CD4-positive, alpha-beta T cell treated with Interleukin-10 for 1 hour (primary cell): Measurements from ENCODE around the gene LARGE1.

Experiments
- DNase-seq: peaks from one replicate; pipeline ENCODE4 v3.0.0-alpha.2; 2020

The LARGE1 gene

DNA sequence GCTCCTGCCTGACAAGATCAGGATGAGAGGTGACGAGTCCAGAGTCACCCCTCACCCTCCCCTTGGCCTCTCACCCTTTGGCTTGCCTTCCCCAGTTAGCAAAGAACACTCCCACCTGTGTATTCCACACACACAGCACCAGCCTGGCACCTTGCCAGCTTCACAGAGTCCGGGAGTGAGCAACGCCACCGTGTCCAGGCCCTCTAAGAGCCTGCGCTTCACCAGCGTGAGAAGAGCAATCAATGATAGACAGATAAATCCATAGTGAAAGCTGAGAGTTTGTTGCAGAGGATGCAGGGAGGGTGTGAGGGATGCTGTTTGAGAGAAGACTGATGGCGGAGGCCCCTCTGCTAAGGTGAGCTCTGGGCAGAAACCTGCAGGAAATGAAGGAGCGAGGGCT lies 404.5 kb downstream of the LARGE1 start:
- no peak for DNase-seq

DNA sequence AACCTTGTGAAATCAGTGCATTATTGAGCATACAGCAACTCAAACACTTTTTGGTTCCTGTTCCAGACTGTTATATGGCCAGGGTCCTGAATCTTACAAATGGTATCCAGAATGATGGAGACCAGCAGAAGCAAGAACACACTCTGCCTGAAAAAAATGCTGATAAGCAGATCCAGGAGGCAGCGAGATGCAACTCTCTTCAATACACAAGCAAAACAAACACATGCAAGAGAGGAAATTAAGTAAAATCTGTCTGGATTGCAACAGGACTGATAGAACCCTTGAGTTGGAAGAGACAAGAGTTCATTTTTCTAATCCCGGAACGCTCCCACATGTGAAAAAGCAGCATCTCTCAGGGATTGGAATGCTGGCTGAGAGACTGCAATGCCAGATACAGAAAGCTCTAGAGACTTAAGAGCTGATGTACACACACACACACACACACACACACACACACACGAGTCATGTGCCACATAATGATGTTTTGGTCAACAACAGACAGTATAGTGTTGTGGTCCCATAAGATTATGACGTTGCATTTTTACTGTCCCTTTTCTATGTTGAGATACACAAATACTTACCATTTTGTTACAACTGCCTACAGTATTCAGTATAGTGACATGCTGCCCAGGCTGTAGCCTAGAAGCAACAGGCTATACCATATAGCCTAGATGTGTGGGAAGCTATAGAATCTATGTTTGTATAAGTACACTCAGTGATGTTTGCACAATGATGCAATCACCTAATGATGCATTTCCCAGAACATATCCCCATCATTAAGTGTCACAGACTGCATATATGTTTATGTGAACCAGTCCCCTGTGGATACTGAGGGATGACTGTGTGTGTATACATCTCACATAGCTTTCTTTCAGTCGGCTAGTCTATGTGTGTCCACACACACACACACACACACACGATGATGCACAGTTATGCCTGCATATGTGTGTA lies 406.6 kb downstream of the LARGE1 start:
- no peak for DNase-seq

DNA sequence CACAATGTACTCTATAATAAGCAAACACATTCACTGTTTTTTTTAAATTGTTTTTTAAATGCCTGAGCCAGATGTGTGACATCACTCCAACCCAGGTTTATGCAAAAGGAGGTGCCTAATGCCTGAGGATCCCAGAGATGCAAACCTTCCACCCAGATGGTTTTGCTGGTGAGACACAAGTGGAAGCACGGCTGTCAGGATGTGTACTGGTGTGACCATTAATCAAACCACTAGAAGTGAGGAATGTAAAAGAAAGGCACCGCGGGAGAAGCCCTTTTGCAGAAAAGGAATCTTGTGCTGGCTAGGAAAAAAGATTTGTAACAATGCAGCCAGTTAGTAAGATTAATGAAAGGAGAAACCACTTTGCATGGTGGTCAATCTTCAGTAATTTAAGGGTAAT lies 407.4 kb downstream of the LARGE1 start:
- DNase-seq: no peak

DNA sequence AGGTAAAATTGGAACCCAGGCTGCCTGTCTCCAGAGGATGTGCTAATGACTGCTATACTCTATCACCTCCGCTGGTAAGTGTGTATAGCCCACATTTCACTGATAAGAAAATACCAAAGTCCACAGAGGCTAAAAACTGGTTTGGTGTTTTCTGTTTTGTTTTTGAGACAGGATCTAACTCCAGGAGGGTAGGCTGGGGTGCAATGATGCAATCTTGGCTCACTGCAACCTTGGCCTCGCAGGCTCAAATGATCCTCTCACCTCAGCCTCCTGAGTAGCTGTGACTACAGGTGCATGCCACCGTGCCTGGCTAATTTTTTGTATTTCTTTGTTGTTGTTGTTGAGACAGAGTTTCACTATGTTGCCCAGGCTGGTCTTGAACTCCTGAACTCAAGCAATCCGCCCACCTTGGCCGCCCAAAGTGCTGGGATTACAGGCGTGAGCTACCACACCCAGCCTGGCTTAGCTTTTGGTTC lies 409.8 kb downstream of the LARGE1 start:
- DNase-seq: no peak

DNA sequence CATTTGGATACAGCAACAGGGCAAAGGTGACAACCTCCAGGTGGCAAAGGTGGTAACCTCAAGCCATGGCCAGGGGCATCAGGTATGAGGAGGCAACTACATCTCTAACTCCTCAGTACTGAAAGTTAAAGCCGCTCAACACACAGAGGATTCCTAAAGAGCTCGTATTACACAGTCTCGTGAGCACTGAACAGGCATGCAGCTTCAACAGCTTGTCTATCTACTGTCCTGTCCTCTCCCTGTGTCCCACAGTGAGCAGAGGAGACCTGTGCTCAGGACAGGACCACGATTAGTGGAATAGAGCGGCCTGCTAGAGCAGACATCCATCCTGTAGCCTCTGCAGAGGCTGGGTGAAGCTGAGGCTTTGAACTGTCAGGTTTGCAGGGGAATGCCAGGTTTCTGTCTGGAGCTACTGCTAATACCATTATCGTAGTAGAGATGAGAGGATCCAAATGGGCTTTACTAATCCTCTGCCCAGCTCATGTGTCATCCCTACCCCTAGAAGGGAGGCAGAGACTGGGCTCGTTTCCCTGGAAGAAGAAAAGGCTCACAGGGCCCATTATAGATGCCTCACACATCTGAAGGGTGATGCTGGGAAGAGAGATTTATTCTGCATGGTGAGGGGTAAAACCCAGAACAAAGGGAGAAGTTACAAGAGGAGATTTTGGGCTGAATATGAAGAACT lies 415.2 kb downstream of the LARGE1 start:
- DNase-seq: no peak

DNA sequence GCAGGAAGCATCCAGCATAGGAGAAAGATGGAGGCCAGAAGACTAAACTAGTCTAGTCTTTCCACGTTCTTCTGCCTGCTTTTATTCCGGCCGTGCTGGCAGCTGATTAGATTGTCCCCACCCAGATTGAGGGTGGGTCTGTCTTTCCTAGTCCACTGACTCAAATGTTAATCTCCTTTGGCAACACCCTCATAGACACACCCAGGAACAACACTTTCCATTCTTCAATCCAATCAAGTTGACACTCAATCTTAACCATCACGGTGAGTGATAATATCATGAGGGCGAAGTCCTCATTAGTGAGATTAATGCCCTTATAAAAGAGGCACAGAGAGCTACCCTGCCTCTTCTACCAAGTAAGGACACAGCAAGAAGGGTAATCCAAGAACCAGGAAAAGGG lies 424.2 kb downstream of the LARGE1 start:
- DNase-seq: no peak

DNA sequence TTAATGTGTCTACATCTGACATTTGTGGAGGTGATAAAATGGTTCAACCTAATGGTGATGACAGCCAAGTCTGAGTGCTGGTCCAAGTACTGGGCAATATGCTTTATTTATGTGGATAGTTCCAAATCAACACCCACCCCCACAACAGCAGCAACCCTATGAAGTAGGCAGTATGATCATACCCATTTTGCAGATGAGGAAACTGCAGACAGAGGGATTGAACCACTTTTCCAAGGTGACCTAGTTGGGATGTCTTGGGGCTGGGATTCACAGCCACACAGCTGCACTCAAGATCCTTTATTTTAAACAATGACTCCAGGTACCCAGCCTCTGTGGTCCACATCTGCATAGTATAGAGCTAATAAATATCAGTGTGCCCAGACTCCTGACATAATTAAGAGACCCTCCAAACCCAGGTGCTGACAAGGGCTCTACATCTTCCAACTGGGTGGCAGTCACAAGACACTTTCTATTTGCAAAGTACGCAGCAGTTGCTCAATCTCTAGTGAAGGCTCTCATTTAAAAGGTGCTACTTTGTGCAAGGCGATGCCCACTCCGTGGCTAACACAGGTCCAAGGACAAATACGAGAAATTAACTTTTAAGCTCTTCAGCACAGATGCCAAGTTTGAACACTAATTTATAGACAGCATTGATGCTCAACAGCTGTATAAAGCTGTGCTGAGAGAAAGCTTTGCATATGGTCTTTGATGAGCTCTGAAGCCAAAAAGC lies 426.6 kb downstream of the LARGE1 start:
- DNase-seq: no peak

DNA sequence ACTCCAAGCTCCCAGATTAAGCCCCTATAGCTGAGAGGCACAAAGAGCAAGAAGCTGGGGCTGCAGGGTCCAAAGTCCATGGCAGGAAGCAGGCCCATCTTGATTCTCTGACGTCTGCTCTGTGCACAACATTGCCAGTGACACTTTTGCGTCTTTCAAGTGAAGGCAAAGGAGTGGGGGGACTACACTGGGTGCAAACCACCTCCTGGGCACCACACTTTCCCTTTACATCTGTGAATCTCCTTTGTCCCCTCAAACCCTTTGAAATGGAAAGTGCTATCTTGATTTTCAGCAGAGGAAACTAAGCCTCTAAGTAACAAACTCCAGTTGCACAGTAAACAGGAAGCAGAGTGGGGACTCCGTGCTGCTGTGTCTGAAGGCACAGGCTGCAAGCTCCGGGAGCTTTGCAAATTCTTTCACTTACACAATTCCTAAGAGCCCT lies 428.0 kb downstream of the LARGE1 start:
- DNase-seq: no peak

DNA sequence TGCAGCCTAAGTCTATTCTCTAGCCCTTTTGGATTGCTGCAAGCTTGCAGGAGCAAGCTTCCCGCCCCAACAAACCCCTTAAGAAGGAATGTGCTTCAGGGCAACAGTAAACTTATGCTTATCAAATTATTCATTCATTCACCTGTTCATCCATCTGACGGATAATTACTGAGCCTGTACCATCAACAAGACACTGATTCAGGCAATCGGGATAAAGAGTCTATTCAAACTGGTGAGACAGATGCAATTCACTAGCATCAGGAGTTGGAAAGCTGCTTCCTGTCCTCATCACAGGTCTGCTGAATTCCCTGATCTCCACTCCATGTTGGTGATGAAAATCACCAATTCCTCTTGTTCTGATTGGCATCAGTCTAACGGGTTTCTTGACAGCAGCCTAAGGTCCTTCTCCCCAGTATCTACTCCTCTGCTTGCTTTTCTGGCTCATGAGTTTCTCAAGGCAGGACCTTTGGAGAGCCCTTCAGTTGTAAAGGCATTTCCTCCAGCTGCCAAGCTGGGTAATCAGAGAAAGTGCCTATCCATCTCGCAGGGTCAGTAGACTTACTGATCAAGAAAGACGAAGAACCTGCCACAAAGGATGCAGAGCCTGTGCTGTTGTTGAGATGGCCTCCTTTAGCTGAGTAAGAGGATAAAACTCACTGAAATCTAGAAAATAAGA lies 433.1 kb downstream of the LARGE1 start:
- DNase-seq: no peak

DNA sequence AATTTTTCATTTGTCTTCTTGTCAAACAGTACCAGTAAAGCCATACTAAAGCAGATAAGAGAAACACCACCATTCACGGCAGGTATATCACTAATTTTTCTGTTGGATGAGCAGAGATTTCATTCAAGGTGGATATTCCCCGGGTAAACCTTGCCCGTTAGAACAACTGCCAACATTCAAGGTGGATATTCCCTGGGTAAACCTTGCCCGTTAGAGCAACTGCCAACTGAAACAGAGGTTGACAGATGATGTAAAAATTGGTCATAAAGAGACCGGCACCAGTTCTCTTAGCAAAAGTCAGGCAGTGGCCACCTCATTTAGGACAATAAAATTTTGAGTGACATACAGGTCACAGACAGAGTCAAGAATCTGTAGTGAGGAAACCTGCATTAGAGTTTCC lies 438.7 kb downstream of the LARGE1 start:
- DNase-seq: no peak

DNA sequence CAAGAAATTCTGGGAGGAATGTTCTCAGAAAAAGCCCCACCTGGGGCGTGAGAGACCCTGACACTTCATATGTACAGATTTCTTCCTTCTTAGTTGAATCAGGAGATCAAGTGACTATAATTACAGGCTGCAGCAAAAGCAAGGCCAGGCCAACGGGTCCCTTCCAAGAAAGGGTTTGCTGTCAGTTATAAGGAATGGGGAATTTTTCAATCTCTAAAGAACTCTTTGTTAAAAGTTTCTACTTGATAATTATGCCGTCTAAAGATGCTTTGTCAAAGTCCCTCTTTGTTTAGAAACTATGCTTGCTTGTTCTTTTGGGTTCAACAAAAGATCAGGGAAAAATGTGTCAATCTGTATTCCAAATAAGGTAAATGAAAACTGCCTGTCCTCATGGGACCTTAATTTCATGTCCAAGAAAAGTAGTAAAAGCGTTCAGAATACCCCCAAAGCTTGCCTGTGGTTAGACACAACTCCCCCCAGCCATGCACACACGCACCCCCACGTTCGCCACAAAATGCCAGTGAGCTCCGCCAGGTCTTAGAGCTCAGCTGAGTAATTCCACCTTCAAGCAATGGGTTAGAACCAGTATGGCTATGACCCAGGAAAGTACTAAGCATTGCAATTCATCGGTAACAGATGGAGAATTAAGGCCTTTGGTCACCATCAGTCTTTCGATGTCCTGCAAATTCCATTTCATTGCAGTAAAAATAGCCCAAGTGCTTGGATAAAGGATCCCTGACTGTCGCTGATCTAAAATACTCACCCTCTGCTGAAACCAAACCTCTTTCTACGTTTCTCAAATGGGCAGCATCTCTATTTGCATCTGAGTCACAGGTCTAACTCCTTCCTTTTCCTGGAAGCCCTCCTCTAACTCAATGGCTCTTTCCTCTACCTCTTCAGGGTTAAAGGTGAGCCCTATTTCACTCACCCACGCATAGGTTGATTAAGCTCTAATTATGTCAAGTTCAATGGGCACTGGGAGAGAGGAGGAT lies 442.9 kb downstream of the LARGE1 start:
- DNase-seq: no peak

DNA sequence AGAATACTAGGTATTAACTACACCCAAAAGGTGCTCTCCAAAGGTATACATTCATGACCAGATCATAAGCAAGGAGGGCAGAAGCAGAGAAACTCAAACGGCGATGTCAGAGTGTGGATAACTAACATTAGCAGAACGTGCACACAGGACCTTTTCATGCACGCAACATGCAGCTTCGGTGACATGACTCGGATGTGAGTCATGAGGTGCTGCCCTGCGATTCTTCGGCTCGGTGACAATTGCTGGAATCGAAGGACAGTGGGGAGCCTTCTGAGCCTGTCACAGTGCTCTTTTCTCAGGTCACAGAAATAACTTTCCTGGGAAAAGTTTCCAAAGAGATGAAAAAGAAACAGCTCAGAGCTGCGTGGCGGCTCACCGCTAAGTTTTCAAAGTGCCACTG lies 443.6 kb downstream of the LARGE1 start:
- DNase-seq: no peak

DNA sequence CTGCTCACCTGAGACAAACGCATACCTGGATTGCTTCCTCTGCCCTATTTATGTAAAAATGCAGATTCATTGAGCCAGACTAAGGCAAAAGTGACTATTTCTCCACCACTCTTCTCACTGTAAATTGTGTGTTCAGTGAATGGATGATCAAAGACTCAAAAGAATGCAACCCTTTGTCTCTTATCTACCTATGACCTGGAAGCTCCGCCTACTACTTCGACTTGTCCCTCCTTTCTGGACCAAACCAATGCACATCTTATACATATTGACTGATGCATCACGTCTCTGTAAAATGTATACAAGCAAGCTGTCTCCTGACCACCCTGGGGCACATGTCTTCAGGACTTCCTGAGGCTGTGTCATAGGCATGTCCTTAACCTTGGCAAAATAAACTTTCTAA lies 444.1 kb downstream of the LARGE1 start:
- no peak for DNase-seq

DNA sequence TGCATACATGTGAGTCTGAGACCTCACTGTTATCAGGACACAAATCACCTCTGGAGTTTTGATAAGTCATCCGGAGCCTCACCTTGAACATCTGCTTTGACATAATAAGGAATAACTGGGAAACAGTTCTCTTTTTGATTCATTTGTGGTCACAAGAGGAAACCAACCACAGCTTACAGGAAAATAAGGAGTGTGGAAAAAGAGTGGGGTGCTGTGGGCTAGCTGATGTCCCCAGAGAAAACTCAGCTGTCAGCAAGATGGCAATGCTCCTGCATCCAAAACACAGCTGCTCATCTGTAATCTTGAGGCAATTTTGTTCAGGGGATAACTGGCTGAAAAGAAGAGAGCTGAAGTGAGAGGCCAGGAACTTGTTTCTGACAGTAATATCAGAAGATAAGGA lies 445.7 kb downstream of the LARGE1 start:
- no peak for DNase-seq

DNA sequence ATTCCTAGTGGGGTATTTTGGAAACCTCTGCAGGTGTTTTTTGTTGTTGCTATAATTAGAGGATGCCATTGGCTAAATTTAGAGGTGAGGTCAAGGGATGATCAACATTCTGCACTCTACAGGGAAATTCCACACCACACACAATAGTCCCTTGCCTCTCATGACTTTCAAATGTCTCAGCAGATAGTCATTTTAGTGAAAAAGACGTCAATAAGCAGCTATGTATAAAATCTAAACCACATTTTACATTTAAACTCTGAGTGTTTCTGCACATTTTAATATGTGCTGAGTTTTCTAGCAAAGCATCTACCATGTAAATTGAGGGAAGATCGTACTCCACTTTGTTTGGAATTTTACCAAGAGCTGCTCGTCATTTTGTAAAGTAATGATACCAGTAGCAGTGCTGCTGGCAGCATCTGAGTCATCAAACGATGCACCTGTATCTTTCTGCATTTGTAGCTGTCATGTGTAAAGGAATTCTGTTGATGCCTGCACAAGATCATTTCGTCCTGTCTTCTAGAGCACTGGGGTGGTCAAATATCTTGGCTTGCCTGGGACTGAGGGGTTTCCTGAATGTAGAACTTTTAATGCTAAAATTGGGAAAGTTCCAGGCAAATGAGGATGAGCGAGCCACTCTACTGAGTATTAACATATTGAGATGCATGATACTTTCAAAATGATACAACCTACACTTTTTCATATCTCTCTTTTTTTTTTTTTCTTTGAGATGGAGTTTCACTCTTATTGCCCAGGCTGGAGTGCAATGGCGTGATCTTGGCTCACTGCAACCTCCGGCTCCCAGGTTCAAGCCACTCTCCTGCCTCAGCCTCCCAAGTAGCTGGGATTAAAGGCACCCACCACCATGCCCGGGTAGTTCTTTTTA lies 447.6 kb downstream of the LARGE1 start:
- DNase-seq: no peak

DNA sequence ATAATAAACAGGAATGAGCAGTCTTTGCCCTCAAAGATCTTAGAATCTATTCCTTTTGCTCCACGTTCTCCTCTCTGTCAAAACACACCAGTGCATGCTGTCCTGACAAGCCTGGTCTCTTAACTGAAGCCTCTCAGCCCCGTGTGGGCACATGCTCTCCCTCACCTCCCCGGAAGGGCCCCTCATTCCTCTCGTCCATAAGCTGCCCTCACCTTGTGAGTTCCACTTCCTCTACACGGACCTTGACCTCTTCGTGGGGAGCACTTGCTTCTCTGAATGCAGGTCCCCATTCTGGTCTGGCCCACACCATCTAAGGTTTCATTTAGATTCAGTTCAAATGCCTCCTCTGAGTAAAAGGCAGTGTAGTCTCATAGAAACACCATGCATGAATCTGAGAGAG lies 449.8 kb downstream of the LARGE1 start:
- DNase-seq: no peak

DNA sequence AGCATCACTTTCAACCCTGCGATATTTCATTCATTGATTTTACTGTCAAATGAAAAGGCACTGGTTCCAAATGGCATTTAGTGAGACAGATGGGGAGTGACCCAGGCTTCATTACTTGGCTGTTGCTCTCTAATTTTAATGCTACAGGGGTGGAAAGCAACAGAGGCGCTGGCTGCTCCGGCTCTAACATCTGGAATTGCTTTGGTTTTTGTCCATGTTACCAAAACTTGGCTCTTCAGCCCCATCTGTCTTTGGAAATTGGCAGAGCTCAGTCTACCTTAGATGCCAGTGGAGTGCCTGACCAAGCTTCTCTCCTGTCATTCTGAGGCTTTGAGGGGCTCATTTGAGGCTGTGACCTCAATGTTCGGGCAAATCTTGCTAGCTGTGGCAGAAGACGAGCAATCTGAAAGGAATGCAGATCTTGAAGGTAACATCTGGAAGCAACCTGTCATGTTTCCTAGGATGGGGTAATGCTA lies 452.6 kb downstream of the LARGE1 start:
- DNase-seq: no peak

DNA sequence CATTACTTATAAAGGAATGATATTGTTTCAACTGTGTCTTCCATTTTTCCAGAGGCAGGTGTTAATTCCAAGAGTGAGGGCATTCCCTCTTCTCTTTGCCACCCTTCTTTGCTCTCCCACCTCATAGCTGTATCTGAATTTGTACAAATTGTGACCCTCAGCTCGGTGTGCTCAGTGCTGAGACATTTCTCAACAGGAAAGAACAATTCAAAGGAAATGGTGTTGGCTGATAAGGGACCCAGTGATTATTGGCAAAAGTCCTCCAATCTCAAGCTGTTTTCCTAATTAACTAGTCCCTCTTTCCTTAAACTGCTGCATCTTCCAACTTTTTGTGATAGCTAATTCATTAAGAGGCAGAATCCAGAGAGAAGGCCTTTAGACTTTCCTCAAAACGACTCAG lies 453.2 kb downstream of the LARGE1 start:
- no peak for DNase-seq

DNA sequence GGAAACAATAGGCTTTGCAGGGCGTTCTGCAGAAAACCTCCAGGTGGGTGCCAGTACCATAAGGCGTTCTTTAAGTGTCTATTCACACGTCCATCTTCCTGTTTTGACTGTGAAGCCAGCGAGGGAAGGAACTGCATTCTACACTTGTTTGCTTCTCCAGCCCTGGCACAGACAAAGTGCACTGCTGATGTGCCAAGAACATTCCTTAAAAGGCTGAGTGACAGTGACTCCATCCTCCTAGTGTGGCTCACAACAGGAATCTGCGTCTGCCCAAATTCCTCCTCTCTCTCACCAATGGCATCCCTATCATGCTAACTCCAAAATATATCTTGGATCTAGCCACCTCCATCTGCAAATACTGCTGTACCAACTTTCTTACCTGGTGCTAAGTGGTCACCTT lies 454.7 kb downstream of the LARGE1 start:
- no peak for DNase-seq

DNA sequence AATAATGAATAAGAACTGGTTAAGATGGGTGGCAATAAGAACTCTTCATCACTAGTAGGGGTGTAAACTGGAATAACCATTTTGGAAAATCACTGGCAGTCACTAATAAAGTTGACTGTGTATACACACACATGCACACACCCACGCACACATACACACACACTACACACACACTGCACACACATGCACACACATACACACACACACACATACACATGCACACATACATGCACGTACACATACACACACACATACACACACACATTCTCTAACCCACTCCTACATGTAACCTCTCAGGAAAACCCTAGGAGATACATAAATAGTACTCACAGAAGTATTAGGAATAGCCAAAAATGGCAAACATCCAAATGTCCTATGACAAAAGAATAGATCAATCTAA lies 455.6 kb downstream of the LARGE1 start:
- DNase-seq: no peak
